A549 treated with AZD9567 at 1 μM for 4 hours (cell line): Measurements from ENCODE around the gene ILRUN. TPM values are rescaled to one million over a fixed set of nuclear protein-coding genes. Genes with fewer than 3 reads are reported as not detected.

Experiments
- total RNA-seq: library from RNA; stranded (reverse); fragments of 200-300 nt; extraction: Qiagen RNA extraction; gene quantifications from 5 replicates; pipeline ENCODE4 v1.2.3, GENCODE V29; 2022; ENCODE audit not compliant: insufficient read depth

Gene ILRUN
- total RNA-seq = 28.4 to 30.6 TPM (median 30.1 TPM) in 5 replicates

GRCh38 chr6:34696739-34697543 lies at the start of gene ILRUN:
TSS of gene ILRUN (minus strand) at chr6:34696767. CDS start at chr6:34696603, 164 bp downstream.

Other genes starting within 250 kb of the ILRUN start
- gene PACSIN1, start 230.7 kb downstream of the ILRUN start, total RNA-seq = 0.03 to 0.09 TPM (median 0.05 TPM) in 4 of 5 replicates, not detected in the other
- 1.3 to 1.9 TPM (median 1.8 TPM) in 5 replicates for gene SPDEF, start 140.4 kb downstream of the ILRUN start, total RNA-seq
- 200 to 233 TPM (median 210 TPM) in 5 replicates for gene SNRPC, start 60.7 kb upstream of the ILRUN start, total RNA-seq
- 4.2 to 6.4 TPM (median 5.1 TPM) in 5 replicates for gene BLTP3A, start 95.3 kb upstream of the ILRUN start, total RNA-seq
- 17.9 to 19.1 TPM (median 18.8 TPM) in 5 replicates for gene TAF11, start 191.3 kb upstream of the ILRUN start, total RNA-seq
- 6.0 to 7.3 TPM (median 6.5 TPM) in 5 replicates for gene ANKS1A, start 192.5 kb upstream of the ILRUN start, total RNA-seq